Stimulated activated CD4-positive, alpha-beta T cell treated with anti-CD3 and anti-CD28 coated beads, Interleukin-15, amount 100 ng/mL, for 24 hours (primary cell): ENCODE data around the gene CBLB.
"Not testable (repeated sequence)": the region's sequence is repeated elsewhere in the genome, so short reads cannot be mapped to it uniquely, and the experiment has no call there.

Source experiments
- DNase-seq: peaks from one replicate; pipeline ENCODE4 v3.0.0-alpha.2; 2020

The CBLB gene

GRCh38 chr3:105844704-105845103 is 24.1 kb downstream of the CBLB start:
- no peak for DNase-seq

- DNase-seq: no peak
Observed at GRCh38 chr3:105843994-105844393, 24.8 kb downstream of the CBLB start.

- no peak for DNase-seq
Observed at GRCh38 chr3:105842943-105843342, 25.9 kb downstream of the CBLB start.

GRCh38 chr3:105842449-105842848 is 26.4 kb downstream of the CBLB start:
- no peak for DNase-seq

- DNase-seq: no peak
Observed at GRCh38 chr3:105837947-105838346, 30.9 kb downstream of the CBLB start.

GRCh38 chr3:105837143-105837740 is 31.6 kb downstream of the CBLB start:
- DNase-seq: no peak

GRCh38 chr3:105836533-105836932 is 32.3 kb downstream of the CBLB start:
- peak; percentile 58 for DNase-seq

- DNase-seq: no peak
Observed at GRCh38 chr3:105835606-105836005, 33.2 kb downstream of the CBLB start.

GRCh38 chr3:105834768-105835167 is 34.0 kb downstream of the CBLB start:
- no peak for DNase-seq

GRCh38 chr3:105832644-105833043 is 36.2 kb downstream of the CBLB start:
- no peak for DNase-seq

- DNase-seq: no peak
Observed at GRCh38 chr3:105830836-105831235, 38.0 kb downstream of the CBLB start.

- no peak for DNase-seq
Observed at GRCh38 chr3:105829871-105830622, 38.8 kb downstream of the CBLB start.

- DNase-seq: peak; percentile 61
Observed at GRCh38 chr3:105829229-105829628, 39.6 kb downstream of the CBLB start.

- DNase-seq: no peak
Observed at GRCh38 chr3:105828703-105829102, 40.1 kb downstream of the CBLB start.

GRCh38 chr3:105827959-105828358 is 40.9 kb downstream of the CBLB start:
- DNase-seq: no peak

GRCh38 chr3:105826778-105827634 is 41.8 kb downstream of the CBLB start:
- DNase-seq: peak; percentile 27

- DNase-seq: no peak
Observed at GRCh38 chr3:105824129-105824528, 44.7 kb downstream of the CBLB start.

GRCh38 chr3:105823149-105823867 is 45.5 kb downstream of the CBLB start:
- DNase-seq: no peak

- no peak for DNase-seq
Observed at GRCh38 chr3:105822171-105823123, 46.4 kb downstream of the CBLB start.

GRCh38 chr3:105821433-105821832 is 47.4 kb downstream of the CBLB start:
- no peak for DNase-seq

- no peak for DNase-seq
Observed at GRCh38 chr3:105816833-105817232, 52.0 kb downstream of the CBLB start.

- DNase-seq: not testable (repeated sequence)
Observed at GRCh38 chr3:105815331-105815730, 53.5 kb downstream of the CBLB start.
